Endothelial cell of umbilical vein (primary cell): Measurements from ENCODE around the gene PRDM16. TPM values are rescaled to one million over a fixed set of nuclear protein-coding genes. Genes with fewer than 3 reads are reported as not detected.

Source experiments
- BruUV-seq: library from RNA; stranded (reverse); fragments of 400-500 nt; replicated peaks from 2 replicates; lab custom pipeline; 2021; lab: Mats Ljungman, UMichigan
- CTCF ChIA-PET: fragments of 300-600, 350-600 bp; sonication (Branson Sonifier 250); formaldehyde crosslinking; loops from one replicate; lab custom pipeline; 2021; ENCODE audit warnings: antibody characterized with exemption, inconsistent platforms; lab: Charles Lee
- POLR2A ChIA-PET: fragments of 300-600, 350-600 bp; sonication (Branson Sonifier 250); formaldehyde crosslinking; loops from one replicate; lab custom pipeline; 2021; ENCODE audit warnings: antibody characterized with exemption, inconsistent platforms; lab: Charles Lee
- DNase-seq: peaks from one replicate; pipeline ENCODE4 v3.0.0-alpha.2; 2011; ENCODE audit warnings: low read depth, low spot score
- FAIRE-seq: peaks from 2 replicates; lab custom pipeline; 2011; peaks lifted over from hg19 to GRCh38; lab: Jason Lieb, UNC
- H2AFZ ChIP-seq: 2 replicates; pipeline ENCODE4 v1.6.0; 2012; ENCODE audit warnings: low read depth, low read length, control low read depth, inconsistent platforms
- H3K27ac ChIP-seq: 2 replicates; pipeline ENCODE4 v1.5.1; 2011; ENCODE audit warnings: low read depth, mild to moderate bottlenecking, control low read depth, low read length, moderate library complexity; ENCODE audit not compliant: insufficient read depth
- H3K27me3 ChIP-seq, 2 experiments: 2 replicates each; pipeline versions ENCODE4 v1.6.0 to v1.6.1; 2011; ENCODE audit warnings: low read length in 2 of 2, mixed read lengths in 1 of 2; ENCODE audit not compliant: control insufficient read depth in 2 of 2, insufficient read depth in 2 of 2
- H3K36me3 ChIP-seq, 2 experiments: 2 replicates in 1 of 2; 3 replicates in 1 of 2; pipeline ENCODE4 v1.5.1; 2011; ENCODE audit warnings: low read length in 2 of 2, mild to moderate bottlenecking in 1 of 2, moderate library complexity in 1 of 2; ENCODE audit not compliant: control insufficient read depth in 2 of 2, insufficient read depth in 2 of 2; ENCODE audit errors: extremely low read depth in 1 of 2
- H3K4me1 ChIP-seq: 3 replicates; pipeline ENCODE4 v1.5.1; 2011; ENCODE audit warnings: mild to moderate bottlenecking, low read length; ENCODE audit not compliant: control insufficient read depth, insufficient read depth; ENCODE audit errors: extremely low read depth
- H3K4me2 ChIP-seq: 2 replicates; pipeline ENCODE4 v1.6.1; 2011; ENCODE audit warnings: low read length, control low read depth, mixed read lengths; ENCODE audit not compliant: insufficient read depth
- H3K4me3 ChIP-seq, 3 experiments: fragments of 200-600 bp in 1 of 3; sonication (generic), shearing (Covaris generic) in 1 of 3; replicated peaks in 1 of 3; 2 replicates each; pipeline ENCODE4 v1.5.1; 2011 to 2016; ENCODE audit warnings: control low read depth in 3 of 3, low read length in 3 of 3, mild to moderate bottlenecking in 2 of 3, inconsistent platforms in 1 of 3, low read depth in 1 of 3, moderate library complexity in 1 of 3; ENCODE audit not compliant: insufficient read depth in 1 of 3
- H3K79me2 ChIP-seq: 2 replicates; pipeline ENCODE4 v1.6.0; 2012; ENCODE audit warnings: low read length, inconsistent platforms; ENCODE audit not compliant: control insufficient read depth, insufficient read depth
- H3K9ac ChIP-seq: replicated peaks from 2 replicates; pipeline ENCODE3; 2011; ENCODE audit warnings: low read length, control low read depth; ENCODE audit not compliant: insufficient read depth; ENCODE audit errors: extremely low read depth
- H3K9me1 ChIP-seq: replicated peaks from 3 replicates; pipeline ENCODE4 v1.6.0; 2011; ENCODE audit warnings: mild to moderate bottlenecking, low read length; ENCODE audit not compliant: control insufficient read depth, insufficient read depth; ENCODE audit errors: extremely low read depth
- H3K9me3 ChIP-seq: replicated peaks from 2 replicates; pipeline ENCODE4 v1.5.1; 2012; ENCODE audit warnings: low read length, inconsistent platforms; ENCODE audit not compliant: control insufficient read depth, insufficient read depth
- H4K20me1 ChIP-seq: replicated peaks from 2 replicates; pipeline ENCODE3; 2011; ENCODE audit warnings: mild to moderate bottlenecking, low read length; ENCODE audit not compliant: control insufficient read depth, insufficient read depth; ENCODE audit errors: extremely low read depth
- CTCF ChIP-seq, 2 donors: IDR thresholded peaks; 1 replicate in 1 of 2; 2 replicates in 1 of 2; pipeline ENCODE4 v1.5.1; 2011; ENCODE audit warnings: low read length in 2 of 2, mild to moderate bottlenecking in 2 of 2, moderate library complexity in 2 of 2, control low read depth in 1 of 2, inconsistent platforms in 1 of 2, low read depth in 1 of 2; ENCODE audit not compliant: insufficient read depth in 1 of 2; ENCODE audit errors: extremely low read depth in 1 of 2
- EZH2 ChIP-seq: IDR thresholded peaks from 2 replicates; pipeline ENCODE4 v1.6.1; 2012; ENCODE audit warnings: borderline replicate concordance, low read depth, mild to moderate bottlenecking, moderate library complexity, low read length, inconsistent platforms; ENCODE audit not compliant: severe bottlenecking
- FOS ChIP-seq: IDR thresholded peaks from 2 replicates; pipeline ENCODE4 v1.6.1; 2011; ENCODE audit warnings: mild to moderate bottlenecking, low read length, moderate library complexity, borderline replicate concordance; ENCODE audit not compliant: insufficient read depth
- GATA2 ChIP-seq: IDR thresholded peaks from 2 replicates; pipeline ENCODE4 v1.7.0; 2011; ENCODE audit warnings: low read depth, mild to moderate bottlenecking, moderate library complexity, mixed read lengths, low read length; ENCODE audit not compliant: insufficient read length, insufficient read depth
- JUN ChIP-seq: IDR thresholded peaks from 2 replicates; pipeline ENCODE4 v1.6.1; 2011; ENCODE audit warnings: borderline replicate concordance, low read depth; ENCODE audit not compliant: insufficient read length, insufficient read depth
- MAX ChIP-seq: IDR thresholded peaks from 2 replicates; pipeline ENCODE4 v1.6.1; 2011; ENCODE audit not compliant: insufficient read depth, insufficient read length
- MYC ChIP-seq: IDR thresholded peaks from one replicate; pipeline ENCODE4 v1.6.1; 2011; ENCODE audit warnings: mild to moderate bottlenecking, low read depth, low read length
- POLR2A ChIP-seq: IDR thresholded peaks from 2 replicates; pipeline ENCODE4 v1.6.1; 2012; ENCODE audit warnings: low read depth, mild to moderate bottlenecking, control low read depth, low read length
- POLR2AphosphoS5 ChIP-seq: IDR thresholded peaks from 2 replicates; pipeline ENCODE4 v1.6.1; 2012; ENCODE audit warnings: low read depth, mild to moderate bottlenecking, control low read depth, low read length, moderate library complexity; ENCODE audit not compliant: insufficient read depth
- dilution Hi-C: fragments of 300-500 bp; cut with MboI; formaldehyde crosslinking; loops from one replicate; pipeline ENCODE4 v1.15.0; 2019; ENCODE audit warnings: low sequenced_read_pairs; ENCODE audit not compliant: extremely low pct_ligation_motif_present
- intact Hi-C: fragments of 100-400 bp; cut with micrococcal nuclease; formaldehyde crosslinking; loops from one replicate; pipeline ENCODE4 v1.10.0; 2022
- polyA plus RNA-seq, 4 experiments: library from polyadenylated mRNA; depleted of rRNA in 3 of 4; stranded (reverse) in 3 of 4; unstranded in 1 of 4; fragments of >200 nt; gene quantifications; 2 replicates each; pipeline versions ENCODE4 v1.2.1 to v1.2.3, GENCODE V29; 2011 to 2012; ENCODE audit warnings: missing spikeins in 1 of 4
- total RNA-seq: library from RNA; stranded (reverse); gene quantifications from 2 replicates; pipeline ENCODE4 v1.2.3, GENCODE V29; 2021

PRDM16 gene
- total and polyA plus RNA-seq, 2 donors (not counting 3 experiments of a cell fraction or from before 2014, with no cell fraction given), result not detected

- ChIA-PET CTCF (no interaction called here), POLR2A (no interaction called here)
- H3K27me3 ChIP-seq, result no peaks in the 10 kb centered on the region
Observed at GRCh38 chr1:3430406-3430805, 361.4 kb downstream of the PRDM16 start.

More at GRCh38 chr1:3430406-3430805, 361.4 kb downstream of the PRDM16 start:
- Histone ChIP-seq H3K36me3 (no peaks in the 10 kb centered on the region), H3K9ac (no peak overlapping the region), H3K27ac (no peak overlapping the region), H4K20me1 (no peaks in the 10 kb centered on the region), H3K4me3 (no peak overlapping the region), H3K9me1 (no peaks in the 10 kb centered on the region), H2AFZ (no peak overlapping the region), H3K4me1 (no peaks in the 10 kb centered on the region), H3K9me3 (no peaks in the 10 kb centered on the region), H3K79me2 (no peaks in the 10 kb centered on the region), H3K4me2 (no peak overlapping the region)
- no TSS peak for BruUV-seq
- DNase-seq (no peak), FAIRE-seq (no peak)
- dilution Hi-C loops, result no loop called here
- intact Hi-C loops, result no loop called here
- TF ChIP-seq POLR2AphosphoS5 (no peak), MYC (no peak), FOS (no peak), JUN (no peak), CTCF (IDR thresholded peaks at IDR 0.05; ENCODE audit: extremely low read depth in 1 of 2, insufficient read depth in 1 of 2, low read depth in 1 of 2, low read length in 2 of 2) (no peak), POLR2A (no peak), EZH2 (no peak), GATA2 (no peak), MAX (no peak)
